Ovary (tissue), 3 donors: ENCODE data around the gene TNFSF13.

ENCODE experiments used
- CTCF ChIP-seq, 3 donors: fragments of 450-650 bp in 2 of 3; fragments of 200-600 bp in 1 of 3; IDR thresholded peaks; one replicate each; pipeline versions ENCODE4 v1.5.1 to v1.8.0; 2016 to 2022; ENCODE audit warnings: antibody characterized with exemption in 3 of 3, mild to moderate bottlenecking in 1 of 3
- EP300 ChIP-seq: sonication (generic); formaldehyde crosslinking; IDR thresholded peaks from one replicate; pipeline ENCODE4 v1.6.1; 2017; ENCODE audit warnings: antibody characterized with exemption
- POLR2A ChIP-seq: fragments of 450-650 bp; IDR thresholded peaks from one replicate; pipeline ENCODE4 v1.6.1; 2017; ENCODE audit warnings: antibody characterized with exemption, mild to moderate bottlenecking, moderate library complexity
- donor health status: DM: no; HTN: no; CAD: no.

- TF ChIP-seq CTCF (IDR thresholded peaks at IDR 0.05) (no peak), POLR2A (no peak), EP300 (no peak)
These were observed at the start of gene TNFSF13 for GRCh38 chr17:7558544-7559319.
